NCI-H1092 (cell line): ENCODE data around the gene WNT2.
"Not testable (repeated sequence)": the region's sequence is repeated elsewhere in the genome, so short reads cannot be mapped to it uniquely, and the experiment has no call there.

Experiments
- DNase-seq: peaks from one replicate; lab custom pipeline; 2025; lab: John Stamatoyannopoulos, UW

WNT2 gene

GRCh38 chr7:117259615-117260014 is 63.2 kb downstream of the WNT2 start:
- DNase-seq = no peak

GRCh38 chr7:117251687-117252086 is 71.2 kb downstream of the WNT2 start:
- DNase-seq = no peak

- no peak for DNase-seq
Observed at GRCh38 chr7:117250801-117251200, 72.1 kb downstream of the WNT2 start.

- DNase-seq = no peak
Observed at GRCh38 chr7:117250245-117250644, 72.6 kb downstream of the WNT2 start.

- no peak for DNase-seq
Observed at GRCh38 chr7:117249696-117250095, 73.2 kb downstream of the WNT2 start.

- no peak for DNase-seq
Observed at GRCh38 chr7:117248829-117249228, 74.0 kb downstream of the WNT2 start.

- DNase-seq = no peak
Observed at GRCh38 chr7:117247809-117248208, 75.0 kb downstream of the WNT2 start.

GRCh38 chr7:117245703-117246102 is 77.2 kb downstream of the WNT2 start:
- not testable (repeated sequence) for DNase-seq

GRCh38 chr7:117243390-117243789 is 79.5 kb downstream of the WNT2 start:
- no peak for DNase-seq

- DNase-seq = no peak
Observed at GRCh38 chr7:117241088-117241487, 81.8 kb downstream of the WNT2 start.

- DNase-seq = no peak
Observed at GRCh38 chr7:117238937-117239336, 83.9 kb downstream of the WNT2 start.

- no peak for DNase-seq
Observed at GRCh38 chr7:117238472-117238871, 84.4 kb downstream of the WNT2 start.

- no peak for DNase-seq
Observed at GRCh38 chr7:117237646-117238045, 85.2 kb downstream of the WNT2 start.

GRCh38 chr7:117231047-117231359 is 91.9 kb downstream of the WNT2 start:
- DNase-seq = no peak

- no peak for DNase-seq
Observed at GRCh38 chr7:117230276-117231046, 92.4 kb downstream of the WNT2 start.

GRCh38 chr7:117229350-117229749 is 93.5 kb downstream of the WNT2 start:
- DNase-seq = no peak

- DNase-seq = no peak
Observed at GRCh38 chr7:117227091-117227490, 95.8 kb downstream of the WNT2 start.

- no peak for DNase-seq
Observed at GRCh38 chr7:117225536-117225935, 97.3 kb downstream of the WNT2 start.
